ENCODE measurements around the gene PARL. TPM values are rescaled to one million over a fixed set of nuclear protein-coding genes. Genes with fewer than 3 reads are reported as not detected.

The PARL gene
- 37.5 and 44.6 TPM in 2 replicates for total RNA-seq
- 82.2 and 99.9 TPM in 2 replicates for polyA plus RNA-seq

GRCh38 chr3:183884427-183885296 is at the start of gene PARL:
PARL (minus strand) TSS chr3:183884880; CDS start chr3:183884846, 34 bp downstream.
- H3K36me3 ChIP-seq, result no peaks in the 10 kb centered on the region
- H3K9me3 ChIP-seq (ENCODE audit: low read depth), result no peaks in the 10 kb centered on the region
- peaks cover 19% of the 10 kb centered on the region for H3K27me3 ChIP-seq
- peak within 1 kb of the TSS; percentile 80 for H3K4me3 ChIP-seq
- TF ChIP-seq CTCF (IDR thresholded peaks at IDR 0.05; ENCODE audit: low read depth, low read length), result peak; percentile 94
- peak; percentile 93 to 96 for DNase-seq (ENCODE audit: low read depth in 1 of 2, low spot score in 1 of 2)
- peaks cover 12% of the 10 kb centered on the region for H3K4me1 ChIP-seq (ENCODE audit: low read depth)
- peak within 1 kb of the TSS; percentile 54 for H3K27ac ChIP-seq

- Histone ChIP-seq H3K27me3 (no peaks in the 10 kb centered on the region), H3K36me3 (peaks cover 33% of the 10 kb centered on the region), H3K4me1 (ENCODE audit: low read depth) (no peaks in the 10 kb centered on the region), H3K9me3 (ENCODE audit: low read depth) (no peaks in the 10 kb centered on the region), H3K27ac (no peak overlapping the region), H3K4me3 (no peak overlapping the region)
- no peak for TF ChIP-seq CTCF (IDR thresholded peaks at IDR 0.05; ENCODE audit: low read depth, low read length)
- no peak for DNase-seq (ENCODE audit: low read depth in 1 of 2, low spot score in 1 of 2)
Measured at GRCh38 chr3:183933160-183933559, 48.5 kb upstream of the PARL start.

DNA sequence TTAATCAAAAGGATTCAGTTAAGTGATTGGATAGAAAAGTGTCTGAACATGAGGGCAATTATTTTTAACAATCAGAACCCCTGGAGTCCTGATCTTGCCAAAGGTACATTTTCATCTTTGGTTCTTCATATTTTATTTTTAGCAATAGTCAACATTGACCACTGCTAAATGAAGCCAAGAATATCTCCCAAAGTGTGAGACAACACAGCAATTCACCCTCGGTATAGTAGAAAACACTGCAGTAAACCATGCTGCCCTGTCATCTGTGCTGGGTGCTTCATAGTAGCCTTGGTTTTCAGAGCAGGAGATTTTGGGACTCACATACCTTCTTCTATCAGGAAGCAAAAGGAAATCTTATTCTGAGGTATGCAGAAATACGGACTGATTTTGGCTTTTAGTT is 47.2 kb upstream of the PARL start:
- DNase-seq (ENCODE audit: low read depth in 1 of 2, low spot score in 1 of 2), result no peak
- no peak overlapping the region for H3K27ac ChIP-seq
- TF ChIP-seq CTCF (IDR thresholded peaks at IDR 0.05; ENCODE audit: low read depth, low read length), result no peak
- H3K9me3 ChIP-seq (ENCODE audit: low read depth), result no peaks in the 10 kb centered on the region
- H3K4me1 ChIP-seq (ENCODE audit: low read depth), result no peaks in the 10 kb centered on the region
- no peak overlapping the region for H3K4me3 ChIP-seq
- no peaks in the 10 kb centered on the region for H3K27me3 ChIP-seq
- peaks cover 31% of the 10 kb centered on the region for H3K36me3 ChIP-seq

GRCh38 chr3:183930086-183930485 is 45.4 kb upstream of the PARL start:
- DNase-seq (ENCODE audit: low read depth in 1 of 2, low spot score in 1 of 2), result no peak
- Histone ChIP-seq H3K9me3 (ENCODE audit: low read depth) (no peaks in the 10 kb centered on the region), H3K4me3 (no peak overlapping the region), H3K36me3 (peaks cover 29% of the 10 kb centered on the region), H3K27ac (no peak overlapping the region), H3K4me1 (ENCODE audit: low read depth) (no peaks in the 10 kb centered on the region), H3K27me3 (no peaks in the 10 kb centered on the region)
- TF ChIP-seq CTCF (IDR thresholded peaks at IDR 0.05; ENCODE audit: low read depth, low read length), result no peak

DNA sequence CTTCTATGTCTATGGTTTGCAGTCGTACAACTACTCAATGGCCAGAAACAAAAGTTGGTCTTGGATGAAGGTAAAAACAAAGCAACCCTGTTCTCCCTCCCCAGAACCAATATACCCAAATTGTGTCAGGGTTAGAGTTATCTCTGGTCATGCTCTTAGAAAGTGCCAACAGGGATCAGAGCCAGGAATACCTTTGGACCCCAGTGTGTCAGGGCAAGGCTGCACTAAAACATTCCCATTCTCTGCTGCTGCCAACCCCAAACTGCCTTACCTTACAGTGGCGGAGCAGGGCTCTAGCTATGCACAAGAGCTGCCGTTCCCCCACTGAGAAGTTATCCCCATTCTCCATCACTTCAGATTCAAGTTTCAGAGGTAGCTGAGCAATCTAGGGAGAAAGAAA is 42.4 kb upstream of the PARL start:
- Histone ChIP-seq H3K4me3 (no peak overlapping the region), H3K27ac (no peak overlapping the region), H3K9me3 (ENCODE audit: low read depth) (no peaks in the 10 kb centered on the region), H3K27me3 (no peaks in the 10 kb centered on the region), H3K4me1 (ENCODE audit: low read depth) (no peaks in the 10 kb centered on the region), H3K36me3 (peaks cover 50% of the 10 kb centered on the region)
- DNase-seq (ENCODE audit: low read depth in 1 of 2, low spot score in 1 of 2), result no peak
- TF ChIP-seq CTCF (IDR thresholded peaks at IDR 0.05; ENCODE audit: low read depth, low read length), result no peak
